Stimulated activated CD4-positive, alpha-beta T cell treated with anti-CD3 and anti-CD28 coated beads, Interleukin-12 subunit alpha, Interleukin-12 subunit beta, amount 100 ng/mL, for 48 hours (primary cell): Measurements from ENCODE around the gene TTC34.
"Not testable (repeated sequence)": the region's sequence is repeated elsewhere in the genome, so short reads cannot be mapped to it uniquely, and the experiment has no call there.

Experiments
- DNase-seq, 3 donors: peaks; one replicate each; pipeline ENCODE4 v3.0.0-alpha.2; 2020; ENCODE audit warnings: low read depth in 2 of 3, low spot score in 1 of 3

The TTC34 gene

GRCh38 chr1:2799811-2800663 lies 1.5 kb downstream of the TTC34 start:
- DNase-seq, result no peak

- not testable (repeated sequence) for DNase-seq
Observed at GRCh38 chr1:2798958-2799357, 2.5 kb downstream of the TTC34 start.

GRCh38 chr1:2797741-2798016 lies 3.8 kb downstream of the TTC34 start:
- no peak for DNase-seq

GRCh38 chr1:2796890-2797740 lies 4.4 kb downstream of the TTC34 start:
- no peak for DNase-seq

GRCh38 chr1:2795926-2796325 lies 5.6 kb downstream of the TTC34 start:
- no peak for DNase-seq

- DNase-seq, result no peak
Observed at GRCh38 chr1:2791027-2791760, 10.3 kb downstream of the TTC34 start.

GRCh38 chr1:2789986-2790581 lies 11.4 kb downstream of the TTC34 start:
- DNase-seq, result no peak

- no peak for DNase-seq
Observed at GRCh38 chr1:2789164-2789985, 12.1 kb downstream of the TTC34 start.

GRCh38 chr1:2788506-2789163 lies 12.9 kb downstream of the TTC34 start:
- DNase-seq, result no peak

- DNase-seq, result no peak
Observed at GRCh38 chr1:2787163-2787911, 14.2 kb downstream of the TTC34 start.

- peak; percentile 38 to 63 (median 63) for DNase-seq
Observed at GRCh38 chr1:2786329-2787162, 14.9 kb downstream of the TTC34 start.

- no peak for DNase-seq
Observed at GRCh38 chr1:2785631-2786328, 15.7 kb downstream of the TTC34 start.

GRCh38 chr1:2784854-2785630 lies 16.5 kb downstream of the TTC34 start:
- no peak for DNase-seq

GRCh38 chr1:2783435-2784397 lies 17.8 kb downstream of the TTC34 start:
- DNase-seq, result no peak

- no peak for DNase-seq
Observed at GRCh38 chr1:2783069-2783434, 18.4 kb downstream of the TTC34 start.

- DNase-seq, result no peak
Observed at GRCh38 chr1:2781627-2782026, 19.9 kb downstream of the TTC34 start.
